NCI-H345 treated with DMSO at 0.1 percent for 48 hours (cell line): Measurements from ENCODE around the gene FAM151A.

Experiments used
- DNase-seq: peaks from one replicate; lab custom pipeline; 2025; ENCODE audit not compliant: unreplicated experiment; lab: John Stamatoyannopoulos, UW

FAM151A gene

DNA sequence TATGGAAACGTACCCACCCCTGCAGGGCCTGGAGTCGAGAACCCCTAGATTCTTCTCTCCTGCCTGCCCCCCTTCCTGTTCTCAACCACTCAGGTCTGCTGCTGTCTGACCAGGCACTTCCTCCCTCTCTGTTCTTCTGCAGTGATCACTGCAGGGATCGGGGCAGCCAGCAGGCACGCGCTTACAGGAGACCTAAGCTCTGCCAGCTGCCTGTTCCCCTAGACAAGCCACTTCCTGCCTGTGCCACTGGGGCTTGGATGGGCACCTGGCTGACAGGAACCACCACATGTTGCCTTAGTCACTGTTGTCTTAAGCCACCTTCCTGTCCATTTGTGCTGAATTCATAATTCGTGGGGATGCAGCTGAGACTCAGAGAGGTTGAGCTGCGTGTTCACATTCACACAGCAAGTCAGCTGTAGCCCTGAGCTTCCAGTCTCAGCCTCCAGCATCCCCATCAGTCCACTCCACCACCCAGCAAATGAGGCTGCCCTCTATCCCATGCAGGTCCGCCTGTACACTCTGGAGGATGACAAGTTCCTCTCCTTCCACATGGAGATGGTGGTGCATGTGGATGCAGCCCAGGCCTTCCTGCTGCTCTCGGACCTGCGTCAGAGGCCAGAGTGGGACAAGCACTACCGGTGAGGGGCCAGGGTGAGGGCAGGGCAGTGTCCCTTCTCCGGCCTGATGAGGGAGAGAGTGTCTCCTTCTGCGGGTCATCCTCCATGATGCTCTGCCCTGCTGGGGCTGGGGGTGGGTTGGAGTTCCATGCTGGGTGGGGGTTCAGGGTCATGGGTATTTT is 18.6 kb downstream of the FAM151A start:
- no peak for DNase-seq

DNA sequence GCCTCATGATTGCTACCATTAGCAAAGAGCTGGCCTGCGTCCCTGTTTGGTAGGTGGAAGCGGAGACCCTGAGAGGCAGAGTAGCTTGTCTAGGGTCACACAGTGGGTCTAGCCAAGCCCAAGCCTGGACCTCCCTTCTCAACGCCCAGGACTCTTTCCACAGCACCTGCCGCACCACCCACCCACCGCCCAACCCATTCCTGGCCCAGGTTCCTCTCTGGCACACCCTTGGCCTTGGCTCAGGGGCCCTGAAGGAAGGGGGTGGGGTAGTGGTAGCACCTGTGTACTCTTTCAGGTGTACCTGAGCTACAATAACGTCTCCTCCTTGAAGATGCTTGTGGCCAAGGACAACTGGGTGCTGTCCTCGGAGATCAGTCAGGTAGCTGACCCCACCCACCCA is 19.3 kb downstream of the FAM151A start:
- DNase-seq: no peak

DNA sequence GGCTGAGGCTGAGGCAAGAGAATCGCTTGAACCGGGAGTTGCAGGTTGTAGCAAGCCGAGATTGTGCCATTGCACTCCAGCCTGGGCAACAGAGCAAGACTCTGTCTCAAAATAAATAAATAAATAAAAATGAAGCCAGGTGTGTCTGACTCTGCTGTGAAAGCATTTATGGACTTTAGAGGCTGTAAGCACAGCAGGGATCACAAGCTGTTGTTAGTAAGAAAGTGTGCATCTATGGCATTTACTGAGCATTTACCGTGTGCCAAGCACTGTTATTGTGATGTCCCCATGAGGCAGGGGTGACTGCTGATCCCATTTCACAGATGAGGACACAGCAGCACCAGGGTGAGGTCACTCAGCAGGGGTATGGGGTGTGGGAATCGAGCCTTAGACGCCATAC is 20.1 kb downstream of the FAM151A start:
- DNase-seq: no peak

DNA sequence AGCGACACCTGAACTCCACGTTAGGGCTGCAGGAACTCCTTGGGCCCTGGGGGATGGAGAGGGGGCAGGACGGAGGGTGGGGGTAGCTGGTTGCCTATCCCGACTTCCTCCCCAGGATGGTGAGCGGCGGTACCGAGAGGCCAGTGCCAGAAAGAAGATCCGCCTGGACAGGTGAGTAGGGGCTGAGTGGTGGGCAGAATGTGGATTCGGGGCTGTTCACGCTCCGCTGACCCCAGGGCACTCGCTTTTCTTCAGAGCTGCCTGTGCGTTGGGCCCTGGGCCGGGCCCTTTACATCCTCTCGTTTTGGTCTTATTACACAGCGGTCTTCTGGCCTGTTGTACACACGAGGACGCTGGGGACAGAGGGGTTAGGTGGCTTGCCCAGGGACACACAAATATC is 20.8 kb downstream of the FAM151A start:
- DNase-seq: no peak

DNA sequence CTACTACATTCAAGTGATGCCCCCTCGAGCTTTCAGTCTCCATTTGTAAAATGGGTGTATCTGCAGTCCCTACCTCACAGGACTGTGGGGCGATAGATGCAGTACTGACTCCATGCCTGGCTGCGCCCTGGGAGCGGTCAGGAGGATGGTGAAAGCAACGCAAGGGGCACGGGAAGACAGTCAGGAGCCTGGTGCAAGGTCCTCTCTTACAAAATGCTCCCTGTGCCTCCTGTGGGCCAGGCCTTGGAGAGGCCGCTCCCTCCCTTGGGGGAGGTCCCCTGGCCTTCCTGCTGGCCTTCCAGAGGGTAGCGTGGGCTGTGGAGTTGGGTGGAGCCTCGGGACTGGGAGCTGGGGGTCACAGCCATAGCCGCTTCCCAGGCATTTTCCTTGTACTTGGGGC is 21.6 kb downstream of the FAM151A start:
- no peak for DNase-seq

DNA sequence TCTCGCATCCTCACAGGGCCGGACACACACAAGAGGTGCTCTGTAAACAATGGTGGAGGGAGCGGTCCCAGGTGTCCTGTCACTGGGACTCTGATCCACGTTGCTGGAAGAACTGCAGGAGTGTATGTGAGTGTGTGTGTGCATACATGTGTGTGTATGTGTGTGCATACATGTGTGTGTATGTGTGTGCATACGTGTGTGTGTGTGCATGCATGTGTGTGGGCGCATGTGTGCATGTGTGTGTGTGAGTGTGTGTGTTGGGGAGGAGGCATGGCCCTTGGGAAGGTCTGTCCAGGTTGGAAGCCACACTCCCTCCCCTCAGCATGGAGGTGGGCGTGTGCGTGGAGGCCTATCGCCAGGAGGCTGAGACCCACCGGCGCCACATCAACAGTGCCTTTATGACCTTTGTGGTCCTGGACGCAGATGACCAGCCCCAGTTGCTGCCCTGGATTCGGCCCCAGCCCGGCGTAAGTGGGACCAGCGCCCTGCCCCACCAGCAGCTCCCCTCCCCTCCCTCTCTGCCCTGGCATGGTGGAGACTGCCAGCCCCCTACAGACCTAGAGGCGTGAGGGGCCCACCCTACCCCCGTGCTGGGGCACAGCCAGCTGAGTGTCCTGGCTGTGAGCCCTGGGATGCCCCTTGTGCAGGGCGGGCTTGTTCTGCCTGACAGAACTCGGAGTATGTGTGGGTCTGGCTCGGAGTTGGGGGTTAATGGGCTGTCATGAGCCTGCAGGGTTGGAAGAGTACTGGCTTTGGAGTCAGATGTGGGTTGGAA is 22.2 kb downstream of the FAM151A start:
- no peak for DNase-seq

DNA sequence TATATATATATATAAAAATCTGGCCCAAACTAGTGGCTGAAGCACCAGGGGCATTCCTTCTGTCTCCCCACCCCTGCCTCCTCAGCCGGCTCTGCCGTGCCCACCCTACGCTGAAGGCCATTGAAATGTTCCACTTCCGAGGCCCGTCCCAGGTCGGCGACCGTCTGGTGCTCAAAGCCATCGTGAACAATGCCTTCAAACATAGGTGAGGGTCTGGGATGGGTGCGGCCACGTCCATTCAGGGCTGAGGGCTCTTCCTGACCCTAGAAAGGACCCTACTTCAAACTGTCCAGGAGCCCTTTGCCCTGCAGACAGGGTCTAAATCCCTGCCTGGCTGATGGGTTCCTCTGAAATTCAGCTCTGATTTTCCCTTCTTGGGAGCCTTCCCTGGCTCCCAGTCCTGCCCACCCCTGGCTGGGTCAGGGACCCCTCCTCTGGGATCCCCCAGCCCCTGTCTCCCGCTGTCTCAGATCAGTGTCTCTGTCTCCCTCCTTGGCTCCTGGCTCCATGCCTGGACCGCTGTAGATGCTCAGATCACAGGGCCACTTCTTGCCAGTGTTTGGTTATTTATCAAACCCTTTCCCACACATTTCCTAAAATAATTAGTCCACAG is 24.0 kb downstream of the FAM151A start:
- no peak for DNase-seq

DNA sequence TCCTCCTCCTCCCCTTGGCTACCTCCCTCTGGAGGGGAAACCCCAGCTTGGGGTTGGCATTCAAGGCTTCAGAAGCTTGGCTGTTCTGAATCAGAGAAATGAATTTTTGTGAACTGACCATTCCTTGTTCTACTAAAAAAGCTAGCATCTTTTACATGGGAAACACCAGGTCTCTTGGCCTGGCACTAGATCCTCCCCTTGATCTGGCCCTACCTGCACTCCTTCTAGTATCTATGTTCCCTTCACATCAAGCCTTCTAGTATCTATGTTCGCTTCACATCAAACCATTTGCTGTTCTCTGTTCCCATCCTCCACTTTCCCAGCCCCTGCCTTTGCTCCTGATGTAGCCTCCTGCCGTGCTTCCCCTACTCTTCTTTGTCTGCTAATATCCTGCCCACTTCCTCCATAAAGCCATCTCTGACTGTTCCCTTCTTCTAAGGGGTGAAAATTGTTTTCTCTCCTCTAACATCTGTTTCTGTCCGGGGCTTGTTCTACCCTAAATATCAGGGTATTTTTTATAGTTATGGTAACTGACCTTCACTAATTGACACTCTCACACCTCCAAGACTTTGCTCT is 25.8 kb downstream of the FAM151A start:
- no peak for DNase-seq

DNA sequence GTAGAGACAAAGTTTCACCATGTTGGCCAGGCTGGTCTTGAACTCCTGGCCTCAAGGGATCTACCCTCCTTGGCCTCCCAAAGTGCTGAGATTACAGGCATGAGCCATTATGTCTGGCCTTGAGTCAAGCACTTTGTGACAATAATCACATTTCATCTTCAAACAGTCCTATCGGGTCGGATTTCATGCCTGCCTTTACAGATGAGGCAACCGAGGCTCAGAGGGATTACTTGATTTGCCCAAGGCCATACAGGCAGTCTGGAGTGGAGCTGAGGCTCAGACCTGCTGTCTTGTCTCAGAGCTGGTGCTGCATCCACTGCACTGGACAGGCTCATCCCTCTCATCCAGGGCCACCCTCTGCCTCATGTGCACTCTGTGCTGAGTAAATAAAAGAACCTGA is 26.6 kb downstream of the FAM151A start:
- DNase-seq: no peak

DNA sequence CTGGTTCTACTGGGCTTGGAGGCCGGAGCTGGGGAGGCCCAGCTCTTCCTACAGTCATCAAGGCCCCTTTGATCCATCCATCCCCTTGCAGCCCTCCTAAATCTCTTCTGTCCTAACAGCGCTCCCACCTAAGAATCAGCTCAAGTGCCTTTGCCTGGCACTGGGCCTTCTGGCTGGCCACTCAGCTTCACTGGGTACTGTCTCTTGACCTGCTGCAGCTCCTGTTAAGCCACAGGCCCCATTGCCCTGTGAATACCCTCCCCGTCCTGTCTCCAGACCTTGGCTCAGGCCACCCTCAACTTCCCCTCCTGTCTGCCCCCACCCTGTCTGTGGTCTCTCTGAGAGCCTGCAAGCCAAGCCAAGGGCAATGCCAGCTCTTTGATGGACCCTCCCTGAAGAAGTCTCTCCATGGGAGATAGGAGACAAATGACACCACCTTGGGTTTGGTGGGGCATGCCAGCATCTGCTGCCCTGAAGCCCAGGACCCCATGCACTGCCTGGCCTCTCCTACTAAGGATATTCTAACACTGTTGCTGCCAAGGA is 27.3 kb downstream of the FAM151A start:
- DNase-seq: no peak

DNA sequence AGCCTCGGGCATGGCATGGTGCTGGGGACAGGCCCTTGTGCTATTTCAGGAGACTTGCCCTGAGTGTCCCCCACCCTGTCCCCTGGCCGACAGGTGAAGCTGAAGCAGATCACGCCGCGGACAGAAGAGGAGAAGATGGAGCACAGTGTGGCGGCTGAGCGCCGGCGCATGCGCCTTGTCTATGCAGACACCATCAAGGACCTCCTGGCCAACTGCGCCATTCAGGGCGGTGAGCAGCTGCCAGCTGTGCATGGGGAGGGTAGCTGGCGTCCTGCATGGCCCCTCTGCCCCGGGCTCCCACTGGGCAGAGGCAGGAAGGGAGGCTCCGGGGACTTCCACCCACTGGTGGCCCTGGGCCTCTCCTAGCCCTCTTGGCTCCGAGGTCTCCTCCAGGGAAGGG is 28.9 kb downstream of the FAM151A start:
- no peak for DNase-seq

DNA sequence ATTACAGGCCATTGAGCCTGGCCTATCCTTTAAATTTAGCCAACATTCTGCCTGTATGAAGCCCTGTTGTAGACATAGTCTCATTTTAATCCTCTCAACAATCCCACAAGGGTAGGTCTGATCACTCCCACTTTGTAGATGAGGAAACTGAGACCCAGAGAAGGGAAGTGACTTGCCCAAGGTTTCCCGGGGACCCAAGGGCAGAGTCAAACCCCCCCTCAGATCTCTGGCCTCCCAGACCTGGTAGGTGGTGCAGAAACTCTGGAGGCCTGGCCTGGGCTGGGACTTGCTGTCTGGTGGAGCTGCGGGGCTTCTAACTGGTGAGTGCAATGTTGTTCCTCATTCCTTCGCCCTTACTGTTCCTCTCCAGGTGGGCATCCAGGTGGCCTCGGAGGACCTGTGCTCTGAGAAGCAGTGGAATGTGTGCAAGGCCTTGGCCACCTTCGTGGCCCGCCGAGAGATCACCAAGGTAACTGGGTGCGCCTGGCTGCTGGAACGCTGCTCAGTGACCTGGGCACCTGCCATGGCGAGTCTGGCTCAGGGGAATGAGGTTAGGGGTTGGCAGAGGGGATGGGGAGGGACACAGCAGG is 29.7 kb downstream of the FAM151A start:
- no peak for DNase-seq

DNA sequence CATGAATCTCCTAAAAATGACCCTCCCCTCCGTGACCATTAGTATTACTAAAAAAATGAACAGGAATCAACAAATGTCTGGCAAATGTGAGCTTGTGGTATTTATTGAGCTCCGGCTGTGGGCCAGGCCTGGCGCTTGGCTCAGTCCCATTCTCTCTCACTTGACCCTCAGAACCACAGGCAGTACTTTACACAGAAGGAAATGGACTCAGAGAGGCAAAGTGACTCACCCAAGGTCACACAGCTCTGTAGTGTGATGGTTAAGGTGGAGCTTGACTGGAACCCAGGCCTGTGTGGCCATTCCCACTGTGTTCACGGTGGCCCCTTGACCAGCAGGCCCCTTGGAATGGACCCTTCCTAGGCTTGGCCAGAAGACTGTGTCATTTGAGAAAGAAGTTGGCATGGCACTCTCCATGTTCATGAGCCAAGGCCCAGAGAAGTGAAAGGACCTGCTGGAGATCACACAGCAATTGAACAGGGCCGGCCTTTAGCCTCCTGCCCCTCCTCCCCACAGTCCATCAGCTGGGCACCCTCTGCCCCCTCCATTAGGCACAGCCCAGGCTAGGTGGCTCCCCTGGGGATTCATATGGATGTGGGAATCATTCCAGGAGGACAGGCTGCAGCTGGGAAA is 32.1 kb downstream of the FAM151A start:
- DNase-seq: no peak

DNA sequence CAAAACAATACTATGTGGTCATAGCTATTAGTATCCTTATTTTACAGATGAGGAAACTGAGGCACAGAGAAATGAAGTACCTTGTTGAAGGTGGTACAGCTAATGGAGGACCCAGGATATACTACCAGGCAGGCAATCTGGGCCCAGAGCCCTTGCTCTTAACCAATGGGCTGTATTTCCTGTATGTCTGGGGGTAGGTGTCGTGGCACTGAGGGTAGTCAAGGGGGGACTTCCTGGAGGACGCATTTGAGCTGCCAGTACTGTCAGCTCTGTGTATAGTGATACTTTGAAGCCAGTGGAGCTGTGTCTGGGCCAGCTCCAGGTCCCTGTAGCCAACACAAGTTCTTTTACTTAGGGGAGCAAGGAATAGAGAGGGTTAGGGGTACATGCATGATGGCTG is 34.9 kb downstream of the FAM151A start:
- DNase-seq: no peak

DNA sequence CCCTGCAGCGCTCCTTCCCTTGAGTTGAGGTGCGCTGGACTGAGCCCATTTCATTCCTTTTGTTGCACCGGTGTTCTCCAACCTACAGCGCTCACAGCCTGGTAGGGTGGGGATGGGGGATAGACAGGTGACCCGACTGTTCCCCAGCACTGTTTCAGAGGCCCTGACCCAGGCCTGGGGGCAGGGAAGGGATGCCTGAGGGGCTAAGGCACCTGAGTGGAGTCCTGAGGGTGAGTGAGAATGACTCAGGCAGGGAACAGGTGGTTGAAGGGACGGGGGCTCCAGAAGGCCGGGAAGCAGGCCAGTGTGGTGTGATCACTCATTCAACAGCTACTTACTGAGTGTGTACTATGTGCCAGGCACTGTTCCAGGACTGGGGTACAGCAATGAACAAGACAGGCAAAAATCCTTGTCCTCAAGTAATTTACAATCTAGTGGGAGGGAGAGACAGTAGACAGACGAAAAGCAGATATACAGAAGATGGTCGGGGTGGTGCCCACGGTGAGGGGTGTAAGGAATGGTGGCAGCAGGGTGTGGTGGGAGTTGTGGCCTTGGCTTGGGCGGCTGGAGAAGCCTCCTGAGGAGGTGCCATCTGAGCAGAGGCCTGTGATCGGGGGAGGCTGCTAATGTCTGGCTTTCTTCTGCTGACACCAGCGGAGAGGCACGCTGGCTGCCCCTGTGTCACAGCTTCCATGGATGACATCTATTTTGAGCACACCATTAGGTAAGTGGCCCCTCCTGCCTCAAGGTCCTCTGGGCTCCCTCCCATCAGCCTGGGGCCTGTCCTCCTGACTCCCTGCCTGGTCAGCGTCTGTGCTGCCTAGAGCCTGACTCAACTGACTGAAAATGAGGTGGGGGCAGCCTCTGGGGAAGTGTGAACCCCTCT is 37.9 kb downstream of the FAM151A start:
- no peak for DNase-seq

DNA sequence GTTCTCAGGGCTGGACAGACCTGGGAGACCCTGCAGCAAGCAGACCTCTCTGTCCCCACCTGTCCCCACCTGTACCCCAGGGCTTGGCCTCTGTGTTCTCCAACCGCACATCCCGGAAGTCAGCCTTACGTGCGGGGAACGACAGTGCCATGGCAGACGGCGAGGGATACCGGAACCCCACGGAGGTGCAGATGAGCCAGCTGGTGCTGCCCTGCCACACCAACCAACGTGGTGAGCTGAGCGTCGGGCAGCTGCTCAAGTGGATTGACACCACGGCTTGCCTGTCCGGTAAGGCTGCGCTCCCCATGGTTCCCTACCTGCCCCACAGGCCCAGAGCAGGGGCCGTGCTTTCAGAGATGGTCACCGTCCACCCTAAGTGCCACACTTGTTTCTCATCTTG is 38.8 kb downstream of the FAM151A start:
- DNase-seq: no peak

DNA sequence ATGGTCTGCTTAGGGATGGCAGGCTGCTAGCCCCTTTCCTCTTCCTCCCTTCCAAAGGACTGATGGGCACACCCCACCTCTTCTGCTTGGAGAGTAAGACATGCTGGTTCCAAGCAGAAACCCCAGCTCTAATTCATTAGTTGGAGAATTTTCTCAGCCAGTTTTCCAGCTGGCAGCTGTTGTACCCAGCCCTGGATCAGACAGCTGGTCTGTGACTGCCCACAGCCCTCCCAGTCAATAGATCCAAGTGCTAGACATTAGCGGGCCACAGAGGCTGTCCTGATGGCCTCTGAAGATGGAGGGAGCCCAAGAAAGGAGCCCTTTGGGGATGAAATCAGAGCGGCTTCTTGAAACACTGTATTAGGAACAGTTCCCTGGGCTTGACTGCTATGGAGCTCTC is 39.5 kb downstream of the FAM151A start:
- no peak for DNase-seq

DNA sequence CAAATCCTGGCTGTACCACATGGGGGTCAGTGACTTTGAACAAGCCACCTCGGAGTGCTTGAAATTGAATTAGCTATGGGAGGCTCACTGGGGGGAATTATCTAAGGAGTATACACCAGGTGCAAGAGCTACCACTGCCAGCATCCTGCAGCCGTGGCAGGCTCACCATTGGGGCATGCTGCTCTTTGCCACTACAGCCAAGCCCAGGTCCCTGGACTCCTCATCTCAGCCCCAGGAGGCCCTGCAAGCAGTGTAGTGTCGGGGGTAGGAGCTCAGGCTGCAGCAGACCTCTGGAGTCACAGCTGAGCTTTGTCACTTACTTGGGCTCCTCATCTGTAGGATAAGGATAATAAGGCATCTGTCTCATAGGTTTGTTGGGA is 40.0 kb downstream of the FAM151A start:
- no peak for DNase-seq

DNA sequence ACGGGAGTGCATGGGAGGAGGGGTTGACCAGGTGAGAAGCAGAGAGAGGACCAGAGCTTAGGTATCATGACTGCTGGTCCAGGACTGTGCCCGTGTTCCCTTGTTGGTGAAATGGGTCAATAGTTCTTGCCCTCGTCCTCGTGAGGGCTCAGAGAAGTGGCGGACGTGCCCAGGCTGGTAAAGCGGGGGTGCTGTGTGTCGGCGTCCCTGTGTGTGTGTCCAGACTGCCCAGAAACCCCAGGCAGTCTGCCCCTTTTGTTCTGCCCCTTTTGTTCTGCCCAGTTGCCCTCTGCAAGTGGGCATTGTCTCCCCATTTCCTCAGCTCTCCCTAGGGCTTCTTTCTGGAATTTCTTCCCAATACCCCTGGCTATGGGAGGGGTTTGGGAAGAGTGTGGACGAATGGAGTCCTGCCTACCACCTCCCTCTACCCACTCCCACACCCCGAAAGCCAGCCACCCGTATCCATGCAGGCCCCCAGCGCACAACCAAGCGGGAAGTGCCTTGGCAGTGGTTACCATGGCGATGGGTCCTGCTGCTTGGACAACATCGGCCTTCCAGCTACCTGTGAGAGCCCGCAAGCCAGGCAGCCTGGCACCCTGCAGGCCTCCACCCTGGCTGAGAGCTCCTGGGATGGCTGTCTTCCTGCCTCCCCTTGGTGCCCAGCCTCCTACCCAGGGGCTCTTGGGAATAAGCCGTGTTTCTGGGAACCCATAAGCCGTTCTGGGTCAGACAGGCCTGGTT is 40.6 kb downstream of the FAM151A start:
- no peak for DNase-seq
